ENCODE data around the gene P2RX5.

P2RX5 gene

DNA sequence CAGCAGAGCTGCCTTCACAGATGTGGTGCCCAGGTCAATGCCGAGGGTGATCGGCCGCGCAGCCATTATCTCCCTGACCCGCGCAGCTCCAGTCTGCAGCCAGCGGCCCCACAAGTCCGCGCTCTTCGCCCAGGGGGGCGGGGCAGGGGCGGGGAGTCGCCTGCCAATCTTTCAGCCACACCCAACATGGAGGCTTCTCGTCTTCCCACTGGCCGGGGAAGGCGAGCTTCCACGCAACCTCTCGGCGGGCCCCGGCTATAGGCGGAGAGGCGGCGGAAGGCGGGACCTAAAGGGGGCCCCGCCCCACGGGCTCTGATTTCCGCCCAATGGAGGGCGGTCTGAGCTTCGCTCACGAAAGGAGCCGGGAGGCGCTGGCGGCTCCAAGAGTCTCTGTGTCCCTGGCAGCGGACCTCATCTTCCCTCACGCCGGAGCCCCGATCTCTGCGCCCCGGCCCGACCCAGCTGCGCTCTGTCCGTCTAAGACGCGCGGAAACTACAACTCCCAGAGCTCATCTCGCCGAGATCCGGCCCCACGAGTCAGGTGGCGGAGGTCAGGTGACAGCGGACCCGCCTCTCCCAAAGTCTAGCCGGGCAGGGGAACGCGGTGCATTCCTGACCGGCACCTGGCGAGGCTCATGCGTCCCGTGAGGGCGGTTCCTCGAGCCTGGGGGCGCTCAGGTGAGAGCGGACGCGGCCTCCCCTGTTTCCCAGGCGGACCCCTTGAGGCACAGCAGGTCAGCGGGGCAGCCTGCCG, 59.6 kb downstream of the P2RX5 start, which contains the start of the genes CTNS and SHPK:
TSS of gene CTNS (plus strand) at position 607 of the 754 bp plus-strand sequence. CDS start 3,447 bp downstream, outside the sequence.
TSS of gene SHPK (minus strand) at position 97 of the 754 bp plus-strand sequence. CDS start at position 66, 31 bp downstream.
- TF ChIP-seq, protein P1, sequence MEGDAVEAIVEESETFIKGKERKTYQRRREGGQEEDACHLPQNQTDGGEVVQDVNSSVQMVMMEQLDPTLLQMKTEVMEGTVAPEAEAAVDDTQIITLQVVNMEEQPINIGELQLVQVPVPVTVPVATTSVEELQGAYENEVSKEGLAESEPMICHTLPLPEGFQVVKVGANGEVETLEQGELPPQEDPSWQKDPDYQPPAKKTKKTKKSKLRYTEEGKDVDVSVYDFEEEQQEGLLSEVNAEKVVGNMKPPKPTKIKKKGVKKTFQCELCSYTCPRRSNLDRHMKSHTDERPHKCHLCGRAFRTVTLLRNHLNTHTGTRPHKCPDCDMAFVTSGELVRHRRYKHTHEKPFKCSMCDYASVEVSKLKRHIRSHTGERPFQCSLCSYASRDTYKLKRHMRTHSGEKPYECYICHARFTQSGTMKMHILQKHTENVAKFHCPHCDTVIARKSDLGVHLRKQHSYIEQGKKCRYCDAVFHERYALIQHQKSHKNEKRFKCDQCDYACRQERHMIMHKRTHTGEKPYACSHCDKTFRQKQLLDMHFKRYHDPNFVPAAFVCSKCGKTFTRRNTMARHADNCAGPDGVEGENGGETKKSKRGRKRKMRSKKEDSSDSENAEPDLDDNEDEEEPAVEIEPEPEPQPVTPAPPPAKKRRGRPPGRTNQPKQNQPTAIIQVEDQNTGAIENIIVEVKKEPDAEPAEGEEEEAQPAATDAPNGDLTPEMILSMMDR (IDR thresholded peaks at IDR 0.05; ENCODE audit: insufficient read depth, low read depth, low read length, missing control alignments): no peak
- peak within 1 kb of the TSS; percentile 98 for H3K4me3 ChIP-seq (ENCODE audit: low read depth, low read length)
- peak; percentile 98 for DNase-seq (ENCODE audit: low read depth)

DNA sequence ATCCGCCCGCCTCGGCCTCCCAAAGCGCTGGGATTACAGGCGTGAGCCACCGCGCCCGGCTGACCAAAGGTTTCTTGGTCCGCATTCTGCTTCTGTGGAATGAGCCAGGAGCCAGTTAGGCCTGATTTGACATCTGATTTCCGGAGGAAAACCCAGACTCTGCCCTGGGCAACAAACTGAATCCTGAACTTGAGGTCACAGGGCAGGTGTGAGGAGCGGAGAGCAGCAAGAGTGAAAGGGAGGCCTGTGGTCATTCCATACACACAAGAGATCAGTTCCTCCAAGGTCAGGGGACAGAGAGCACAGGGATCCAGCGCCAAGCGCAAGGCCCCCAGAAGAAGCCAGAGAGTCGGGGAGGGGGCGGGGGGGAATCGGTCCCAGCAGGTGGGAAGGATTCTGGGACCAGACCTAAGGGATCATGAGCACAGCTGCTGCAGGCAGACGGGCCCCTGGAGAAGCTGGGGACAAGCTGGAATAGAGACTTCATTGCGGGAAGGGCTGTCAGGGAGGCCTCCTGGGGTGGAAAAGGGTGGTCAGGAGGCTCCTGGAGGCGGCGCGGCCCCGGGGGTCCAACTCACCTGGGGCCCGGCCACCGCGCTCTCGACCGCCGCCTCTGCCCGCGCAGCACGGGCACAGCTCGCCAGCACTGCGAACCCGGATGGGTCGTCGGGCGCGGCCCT, 60.3 kb downstream of the P2RX5 start:
- DNase-seq (ENCODE audit: low read depth): peak; percentile 63
- TF ChIP-seq, protein P1 (IDR thresholded peaks at IDR 0.05; ENCODE audit: insufficient read depth, low read depth, low read length, missing control alignments): peak; percentile 1
- H3K4me3 ChIP-seq (ENCODE audit: low read depth, low read length): peak overlapping the region; percentile 98

GRCh38 chr17:3632287-3632686, 63.7 kb downstream of the P2RX5 start:
- DNase-seq (ENCODE audit: low read depth): no peak
- TF ChIP-seq, protein P1 (IDR thresholded peaks at IDR 0.05; ENCODE audit: insufficient read depth, low read depth, low read length, missing control alignments): no peak
- no peak overlapping the region for H3K4me3 ChIP-seq (ENCODE audit: low read depth, low read length)

DNA sequence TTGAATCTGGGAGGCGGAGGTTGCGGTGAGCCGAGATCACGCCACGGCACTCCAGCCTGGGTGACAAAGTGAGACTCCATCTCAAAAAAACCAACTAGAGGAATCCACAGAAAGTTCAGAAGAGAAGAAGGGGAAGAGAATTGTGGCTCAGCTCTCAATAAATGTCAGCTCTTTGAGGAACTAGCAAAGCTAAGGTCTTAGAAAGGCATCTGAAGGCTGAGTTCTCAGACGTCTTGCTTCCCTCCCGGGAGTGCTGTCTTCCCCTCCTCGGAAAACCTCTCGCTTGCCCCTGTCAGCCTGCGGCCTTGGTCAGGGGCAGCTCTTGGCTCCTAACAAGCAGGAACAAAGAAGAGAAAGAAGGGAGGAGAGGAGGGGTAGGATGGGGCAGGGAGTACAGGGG, 65.2 kb downstream of the P2RX5 start:
- DNase-seq (ENCODE audit: low read depth): no peak
- no peak overlapping the region for H3K4me3 ChIP-seq (ENCODE audit: low read depth, low read length)
- TF ChIP-seq, protein P1 (IDR thresholded peaks at IDR 0.05; ENCODE audit: insufficient read depth, low read depth, low read length, missing control alignments): no peak

- DNase-seq (ENCODE audit: low read depth): no peak
- no peak overlapping the region for H3K4me3 ChIP-seq (ENCODE audit: low read depth, low read length)
- TF ChIP-seq, protein P1 (IDR thresholded peaks at IDR 0.05; ENCODE audit: insufficient read depth, low read depth, low read length, missing control alignments): no peak
These were observed 68.2 kb downstream of the P2RX5 start for GRCh38 chr17:3627769-3628167.

DNA sequence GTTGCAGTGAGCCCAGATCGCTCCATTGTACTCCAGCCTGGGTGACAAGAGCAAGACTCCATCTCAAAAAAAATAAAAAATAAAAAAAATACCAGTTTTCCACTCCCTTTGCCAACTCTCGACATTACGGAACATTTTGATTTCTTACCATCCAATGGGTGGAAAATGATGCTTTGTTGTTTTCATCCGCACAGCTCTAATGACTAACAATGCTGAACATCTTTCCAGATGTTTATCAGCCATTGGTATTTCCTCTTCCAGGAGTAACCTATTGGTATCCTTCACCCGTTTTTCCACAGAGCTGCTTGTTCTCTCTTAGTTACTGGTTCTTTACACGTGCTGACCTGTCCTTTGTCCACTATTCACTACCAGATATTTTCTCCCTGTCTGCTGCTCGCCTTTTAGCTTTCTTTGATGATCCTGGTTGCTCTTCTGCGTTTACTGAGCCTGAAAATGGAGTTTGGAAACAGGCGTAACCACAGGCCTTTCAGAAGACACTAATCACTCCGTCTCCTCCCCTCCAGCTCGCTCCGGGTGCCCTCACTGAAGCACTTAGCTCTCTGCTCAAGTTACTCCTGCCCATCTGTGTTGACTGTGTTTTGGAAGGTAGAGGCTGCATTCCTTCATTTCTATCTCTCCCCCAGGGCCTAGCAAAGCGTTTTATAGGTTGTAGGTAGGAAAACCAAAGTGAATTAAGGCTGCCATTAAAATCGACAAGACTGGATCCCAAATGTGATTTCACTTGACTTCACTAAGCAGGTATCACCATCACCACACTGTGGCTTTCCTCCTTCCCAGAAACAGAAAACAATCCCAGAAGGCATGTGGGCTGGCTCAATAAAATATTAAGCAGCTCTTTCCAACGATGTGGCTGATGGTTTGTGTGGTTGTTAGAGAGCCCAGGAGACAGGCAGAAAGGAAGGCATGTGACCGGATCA, 68.9 kb downstream of the P2RX5 start:
- TF ChIP-seq, protein P1 (IDR thresholded peaks at IDR 0.05; ENCODE audit: insufficient read depth, low read depth, low read length, missing control alignments): no peak

More for the DNA sequence above, 68.9 kb downstream of the P2RX5 start:
- DNase-seq (ENCODE audit: low read depth): no peak
- H3K4me3 ChIP-seq (ENCODE audit: low read depth, low read length): no peak overlapping the region

All from GM12865 (cell line).